B cell (primary cell): Measurements from ENCODE around the gene MFAP3L. TPM values are rescaled to one million over a fixed set of nuclear protein-coding genes. Genes with fewer than 3 reads are reported as not detected.

Experiments
- ATAC-seq: fragments of 200-7000 bp; cut with Tn5 transposase; one replicate; pipeline ENCODE4 v1.10.0; 2021; ENCODE audit warnings: low read depth, mild to moderate bottlenecking, moderate number of reproducible peaks, moderate library complexity
- CTCF ChIA-PET: fragments of 350-600 bp; sonication (Branson Sonifier 250); formaldehyde crosslinking; loops from one replicate; lab custom pipeline; 2021; ENCODE audit warnings: antibody characterized with exemption, inconsistent platforms; lab: Charles Lee
- POLR2A ChIA-PET: fragments of 350-600 bp; sonication (Branson Sonifier 250); formaldehyde crosslinking; loops from one replicate; lab custom pipeline; 2021; ENCODE audit warnings: antibody characterized with exemption; lab: Charles Lee
- DNase-seq: peaks from one replicate; pipeline ENCODE4 v3.0.0; 2013
- H2AFZ ChIP-seq: 2 replicates; pipeline ENCODE4 v1.6.1; 2012; ENCODE audit warnings: mild to moderate bottlenecking, low read depth, low read length; ENCODE audit not compliant: insufficient read depth, poor library complexity, severe bottlenecking
- H3K27ac ChIP-seq, 2 donors: 1 replicate in 1 of 2; 2 replicates in 1 of 2; pipeline ENCODE4 v1.5.1; 2012 to 2013; ENCODE audit warnings: low read length in 2 of 2, mild to moderate bottlenecking in 2 of 2, moderate library complexity in 1 of 2
- H3K27me3 ChIP-seq, 4 experiments: fragments of 200-600 bp in 1 of 4; sonication (generic) in 1 of 4; replicated peaks in 1 of 4; 1 replicate in 2 of 4; 2 replicates in 2 of 4; pipeline versions ENCODE4 v1.6.1 to v1.7.0; 2013 to 2016; ENCODE audit warnings: low read length in 3 of 4, mild to moderate bottlenecking in 2 of 4, mixed read lengths in 1 of 4, moderate library complexity in 1 of 4; ENCODE audit not compliant: insufficient read depth in 4 of 4, control insufficient read depth in 3 of 4; ENCODE audit errors: control extremely low read depth in 1 of 4
- H3K36me3 ChIP-seq, 2 experiments: replicated peaks in 1 of 2; 1 replicate in 1 of 2; 2 replicates in 1 of 2; pipeline versions ENCODE4 v1.6.1 to v1.7.1; 2013; ENCODE audit warnings: low read length in 1 of 2; ENCODE audit not compliant: insufficient read depth in 2 of 2, control insufficient read depth in 1 of 2; ENCODE audit errors: control extremely low read depth in 1 of 2, extremely low read depth in 1 of 2
- H3K4me1 ChIP-seq, 2 donors: fragments of 200-600 bp in 1 of 2; sonication (generic) in 1 of 2; 1 replicate in 1 of 2; 2 replicates in 1 of 2; pipeline versions ENCODE4 v1.5.1 to v1.6.1; 2013 to 2017; ENCODE audit warnings: low read length in 2 of 2; ENCODE audit not compliant: control insufficient read depth in 2 of 2, insufficient read depth in 2 of 2
- H3K4me2 ChIP-seq: replicated peaks from 2 replicates; pipeline ENCODE3; 2012; ENCODE audit warnings: mild to moderate bottlenecking, low read depth, low read length; ENCODE audit not compliant: poor library complexity, severe bottlenecking
- H3K4me3 ChIP-seq, 5 experiments: fragments of 200-600 bp in 1 of 5; sonication (generic) in 1 of 5; 1 replicate in 3 of 5; 2 replicates in 2 of 5; pipeline versions ENCODE4 v1.5.1 to v1.7.0; 2011 to 2016; ENCODE audit warnings: low read length in 4 of 5, mild to moderate bottlenecking in 4 of 5, low read depth in 2 of 5, control low read depth in 1 of 5, moderate library complexity in 1 of 5; ENCODE audit not compliant: insufficient read depth in 1 of 5; ENCODE audit errors: control extremely low read depth in 1 of 5, extremely low read depth in 1 of 5
- H3K79me2 ChIP-seq: fragments of 200-600 bp; sonication (generic); one replicate; pipeline ENCODE4 v1.6.0; 2016; ENCODE audit warnings: low read length; ENCODE audit not compliant: control insufficient read depth, insufficient read depth
- H3K9ac ChIP-seq: fragments of 200-600 bp; sonication (generic); 2 replicates; pipeline ENCODE4 v1.6.1; 2017; ENCODE audit warnings: mild to moderate bottlenecking, low read length, moderate library complexity
- H3K9me3 ChIP-seq, 3 donors: one replicate each; pipeline versions ENCODE4 v1.6.1 to v1.7.1; 2013; ENCODE audit warnings: low read length in 2 of 3; ENCODE audit not compliant: control insufficient read depth in 2 of 3, insufficient read depth in 1 of 3; ENCODE audit errors: control extremely low read depth in 1 of 3
- H4K20me1 ChIP-seq: 2 replicates; pipeline ENCODE4 v1.6.0; 2012; ENCODE audit warnings: mild to moderate bottlenecking, low read length; ENCODE audit not compliant: insufficient read depth, control insufficient read depth, poor library complexity, severe bottlenecking
- H3K27ac Mint-ChIP-seq: one replicate; pipeline ENCODE4 v1.8.0; 2021; ENCODE audit warnings: mixed read lengths
- H3K27me3 Mint-ChIP-seq: one replicate; pipeline ENCODE4 v1.8.0; 2021; ENCODE audit warnings: mixed read lengths
- H3K4me1 Mint-ChIP-seq: one replicate; pipeline ENCODE4 v1.8.0; 2021; ENCODE audit warnings: mixed read lengths
- H3K4me3 Mint-ChIP-seq: one replicate; pipeline ENCODE4 v1.8.0; 2021; ENCODE audit warnings: mixed read lengths
- H3K9me3 Mint-ChIP-seq: one replicate; pipeline ENCODE4 v1.8.0; 2022; ENCODE audit warnings: mixed read lengths; ENCODE audit not compliant: insufficient read depth
- CTCF ChIP-seq: fragments of 200-600 bp; IDR thresholded peaks from one replicate; pipeline ENCODE4 v1.8.0; 2022; ENCODE audit warnings: antibody characterized with exemption, mild to moderate bottlenecking
- EZH2 ChIP-seq: IDR thresholded peaks from 2 replicates; pipeline ENCODE4 v1.6.1; 2012; ENCODE audit warnings: borderline replicate concordance, low read depth, mild to moderate bottlenecking, moderate library complexity, low read length; ENCODE audit not compliant: insufficient read depth, poor library complexity, severe bottlenecking
- WGBS: methylation state at CpG from one replicate; pipeline ENCODE4 v1.1.5; 2013; ENCODE audit warnings: missing lambda C conversion rate; ENCODE audit not compliant: insufficient coverage; 5-methylcytosine and 5-hydroxymethylcytosine counted together
- intact Hi-C: fragments of 100-400 bp; cut with micrococcal nuclease; formaldehyde crosslinking; loops from one replicate; pipeline ENCODE4 v1.10.0; 2022
- polyA plus RNA-seq: library from polyadenylated mRNA; depleted of rRNA; stranded (reverse); fragments of >200 nt; gene quantifications from 2 replicates; pipeline ENCODE4 v1.2.3, GENCODE V29; 2012
- total RNA-seq, 2 donors: library from RNA; stranded (reverse); fragments of 120-200 nt in 1 of 2; gene quantifications; 1 replicate in 1 of 2; 2 replicates in 1 of 2; pipeline versions ENCODE4 v1.2.3 to v1.2.4, GENCODE V29; 2013 to 2022

MFAP3L gene
- total and polyA plus RNA-seq, 2 donors (not counting 1 experiment from before 2014, with no cell fraction given) = 0.37 to 0.63 TPM

GRCh38 chr4:170008371-170008770 lies 17.8 kb downstream of the MFAP3L start:
- intact Hi-C loops = no loop called here
- Mint-ChIP-seq H3K27me3 (peaks cover 22% of the 10 kb centered on the region), H3K4me1 (peaks cover 10% of the 10 kb centered on the region), H3K9me3 (no peaks in the 10 kb centered on the region), H3K4me3 (peak overlapping the region; percentile 53), H3K27ac (no peak overlapping the region)
- POLR2A ChIA-PET = no interaction called here
- Histone ChIP-seq H4K20me1 (no peaks in the 10 kb centered on the region), H2AFZ (peak overlapping the region; percentile 47), H3K27ac (no peak overlapping the region), H3K36me3 (no peaks in the 10 kb centered on the region), H3K79me2 (no peaks in the 10 kb centered on the region), H3K27me3 (no peaks in the 10 kb centered on the region), H3K9ac (peak overlapping the region; percentile 36), H3K9me3 (no peaks in the 10 kb centered on the region), H3K4me2 (peak overlapping the region; percentile 56), H3K4me1 (peaks cover 5 to 8% of the 10 kb centered on the region in 2 donors), H3K4me3 (peak overlapping the region in 2 of 5 experiments; percentile 21 to 46)
- WGBS = no CpG with 5 or more reads among the region's 3 CpGs
- ATAC-seq = no peak
- TF ChIP-seq EZH2 (no peak), CTCF (no peak)
- DNase-seq = peak; percentile 17
- CTCF ChIA-PET = no interaction called here

- Histone ChIP-seq H3K9me3 (no peaks in the 10 kb centered on the region), H3K4me3 (no peak overlapping the region), H3K27me3 (no peaks in the 10 kb centered on the region), H3K79me2 (no peaks in the 10 kb centered on the region), H2AFZ (no peak overlapping the region), H3K27ac (no peak overlapping the region), H3K4me1 (peaks cover 5 to 8% of the 10 kb centered on the region in 2 donors), H3K4me2 (no peak overlapping the region), H3K36me3 (no peaks in the 10 kb centered on the region), H4K20me1 (no peaks in the 10 kb centered on the region), H3K9ac (no peak overlapping the region)
- H3K4me1 Mint-ChIP-seq = peaks cover 10% of the 10 kb centered on the region
- 43% methylated on average over 3 of the region's 4 CpGs for WGBS
- TF ChIP-seq CTCF (no peak), EZH2 (no peak)
- no peak overlapping the region for H3K27ac Mint-ChIP-seq
- H3K4me3 Mint-ChIP-seq = no peak overlapping the region
- intact Hi-C loops = no loop called here
- no peaks in the 10 kb centered on the region for H3K9me3 Mint-ChIP-seq
- POLR2A ChIA-PET = no interaction called here
- DNase-seq = no peak
- ATAC-seq = no peak
- CTCF ChIA-PET = no interaction called here
- peaks cover 22% of the 10 kb centered on the region for H3K27me3 Mint-ChIP-seq
Measured at GRCh38 chr4:170007113-170007512, 19.1 kb downstream of the MFAP3L start.
